ENCODE measurements around the gene ATP1B1. TPM values are rescaled to one million over a fixed set of nuclear protein-coding genes. Genes with fewer than 3 reads are reported as not detected.

The ATP1B1 gene
- total and polyA plus RNA-seq, 11 donors: 165 to 640 (median 339) TPM

GRCh38 chr1:169137357-169137756 lies 30.9 kb downstream of the ATP1B1 start:
- ATAC-seq (peak in 1 of 4 donors; percentile 60), DNase-seq (no peak)
- intact Hi-C loops (cut with DNase I): loop anchor here in 2 of 10 donors (5.0 to 10.0 kb wide), 2 partner anchors 500 to 503 kb away; no protein-coding TSS in a partner anchor
- no peak overlapping the region for H3K4me3 ChIP-seq
- H3K27me3 ChIP-seq: no peaks in the 10 kb centered on the region
- 94 to 99% (median 97%) methylated on average over 4 of the region's 4 CpGs for WGBS, 4 donors
- no peak overlapping the region for H3K27ac ChIP-seq
- TF ChIP-seq POLR2A (IDR thresholded peaks at IDR 0.05) (no peak), CTCF (IDR thresholded peaks at IDR 0.05) (no peak)
- no peaks in the 10 kb centered on the region for H3K9me3 ChIP-seq
- H3K36me3 ChIP-seq: peaks cover 0 to 18% (median 3%) of the 10 kb centered on the region in 9 donors
- peaks cover 0 to 17% (median 0%) of the 10 kb centered on the region in 12 donors for H3K4me1 ChIP-seq

- 91 to 95% (median 94%) methylated on average over 2 of the region's 2 CpGs for WGBS, 4 donors
- H3K9me3 ChIP-seq: no peaks in the 10 kb centered on the region
- H3K27ac ChIP-seq: no peak overlapping the region
- H3K4me1 ChIP-seq: peaks cover 0 to 7% (median 0%) of the 10 kb centered on the region in 12 donors
- ATAC-seq (no peak), DNase-seq (no peak)
- H3K27me3 ChIP-seq: no peaks in the 10 kb centered on the region
- intact Hi-C loops (cut with DNase I): loop anchor here in 2 of 10 donors (5.0 to 10.0 kb wide), 2 partner anchors 502 to 504 kb away; no protein-coding TSS in a partner anchor
- peaks cover 0 to 5% (median 0%) of the 10 kb centered on the region in 9 donors for H3K36me3 ChIP-seq
- H3K4me3 ChIP-seq: no peak overlapping the region
- TF ChIP-seq CTCF (IDR thresholded peaks at IDR 0.05) (no peak), POLR2A (IDR thresholded peaks at IDR 0.05) (no peak)
Observed at GRCh38 chr1:169138866-169139670, 32.6 kb downstream of the ATP1B1 start.

GRCh38 chr1:169141356-169141755 lies 34.9 kb downstream of the ATP1B1 start:
- Histone ChIP-seq H3K4me1 (no peaks in the 10 kb centered on the region), H3K36me3 (no peaks in the 10 kb centered on the region), H3K9me3 (no peaks in the 10 kb centered on the region), H3K27me3 (no peaks in the 10 kb centered on the region), H3K4me3 (no peak overlapping the region), H3K27ac (no peak overlapping the region)
- TF ChIP-seq POLR2A (IDR thresholded peaks at IDR 0.05) (no peak), CTCF (IDR thresholded peaks at IDR 0.05) (no peak)
- intact Hi-C loops (cut with DNase I): no loop called here
- no peak for DNase-seq
- ATAC-seq: no peak
- WGBS, 4 donors: 77 to 89% (median 82%) methylated on average over 3 of the region's 3 CpGs

- no peaks in the 10 kb centered on the region for H3K9me3 ChIP-seq
- intact Hi-C loops (cut with DNase I): no loop called here
- no peak overlapping the region for H3K4me3 ChIP-seq
- WGBS, 4 donors: 37 to 92% (median 65%) methylated on average over 1 of the region's 1 CpG
- no peak for DNase-seq
- no peaks in the 10 kb centered on the region for H3K27me3 ChIP-seq
- H3K27ac ChIP-seq: no peak overlapping the region
- no peaks in the 10 kb centered on the region for H3K36me3 ChIP-seq
- no peak for ATAC-seq
- TF ChIP-seq CTCF (IDR thresholded peaks at IDR 0.05): no peak
- TF ChIP-seq POLR2A (IDR thresholded peaks at IDR 0.05): no peak
- no peaks in the 10 kb centered on the region for H3K4me1 ChIP-seq
Observed at GRCh38 chr1:169142129-169142528, 35.6 kb downstream of the ATP1B1 start.

All from heart left ventricle (tissue), 16 donors.